GM21526 (cell line): Measurements from ENCODE around the gene RASA3.

Source experiments
- ATAC-seq: cut with Tn5 transposase; IDR thresholded peaks from one replicate; pipeline ENCODE4 v1.9.1; 2021; ENCODE audit warnings: moderate library complexity; ENCODE audit not compliant: unreplicated experiment, low FRiP score

RASA3 gene

DNA sequence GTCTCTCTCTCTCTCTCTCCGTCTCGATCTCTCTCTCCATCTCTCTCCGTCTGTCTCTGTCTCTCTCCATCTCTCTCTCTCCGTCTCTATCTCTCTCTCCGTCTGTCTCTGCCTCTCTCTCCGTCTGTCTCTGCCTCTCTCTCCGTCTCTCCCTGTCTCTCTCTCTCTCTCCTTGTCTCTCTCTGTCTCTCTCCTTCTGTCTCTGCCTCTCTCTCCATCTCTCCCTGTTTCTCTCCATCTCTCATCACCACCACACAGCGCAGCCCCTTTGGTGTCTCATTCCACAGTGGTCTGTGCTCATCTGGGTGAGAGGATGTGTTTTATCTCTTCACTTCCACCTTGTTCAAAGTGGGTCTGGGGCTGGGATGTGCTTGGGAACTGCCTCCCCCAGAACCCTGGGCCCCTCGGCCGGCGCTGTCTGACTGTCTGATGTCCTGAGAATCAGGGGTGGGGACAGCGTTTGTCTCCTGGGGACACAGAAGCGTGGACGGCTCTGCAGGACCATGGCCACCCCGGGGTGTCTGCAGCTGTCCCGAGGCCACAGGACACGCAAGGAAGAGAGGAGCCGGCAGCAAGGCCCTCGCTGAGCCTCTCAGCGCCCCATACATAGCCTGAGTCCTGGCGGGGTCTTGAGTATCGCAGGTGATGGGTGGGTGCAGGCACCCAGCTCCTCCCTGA lies 118.3 kb downstream of the RASA3 start:
- no peak for ATAC-seq

DNA sequence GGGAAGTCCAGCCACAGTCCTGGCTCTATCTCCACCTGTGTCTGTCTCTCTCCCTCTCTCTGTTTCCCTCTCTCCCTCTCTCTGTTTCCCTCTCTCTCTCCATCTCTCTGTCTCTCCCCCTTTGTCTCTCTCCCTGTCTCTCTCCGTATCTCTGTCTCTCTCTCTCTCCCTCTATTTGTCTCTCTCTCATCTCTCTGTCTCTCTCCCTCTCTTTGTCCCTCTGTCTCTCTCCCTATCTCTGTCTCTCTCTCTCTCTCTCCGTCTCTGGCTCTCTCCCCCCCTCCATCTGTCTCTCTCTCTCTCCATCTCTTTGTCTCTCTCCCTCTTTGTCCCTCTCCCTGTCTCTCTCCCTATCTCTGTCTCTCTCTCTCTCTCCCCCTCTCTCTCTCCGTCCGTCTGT lies 119.1 kb downstream of the RASA3 start:
- ATAC-seq: no peak

- ATAC-seq: no peak
These were observed 119.5 kb downstream of the RASA3 start for GRCh38 chr13:114012921-114013320.

DNA sequence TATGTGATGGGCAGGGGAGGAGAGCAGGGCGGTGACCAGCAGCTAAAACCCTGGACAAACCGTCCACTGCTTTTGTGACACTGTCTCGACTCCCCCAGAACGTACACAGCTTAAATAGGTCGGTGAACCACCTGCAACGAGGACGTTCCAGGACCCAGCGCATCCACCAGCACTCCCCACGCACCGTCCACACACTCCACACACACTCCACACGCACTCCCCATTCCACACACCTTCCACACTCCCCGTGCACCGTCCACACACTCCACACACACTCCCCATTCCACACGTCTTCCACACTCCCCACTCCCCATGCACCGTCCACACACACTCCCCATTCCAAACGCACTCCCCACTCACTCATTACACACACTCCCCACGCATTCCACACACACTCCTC lies 120.3 kb downstream of the RASA3 start:
- no peak for ATAC-seq

DNA sequence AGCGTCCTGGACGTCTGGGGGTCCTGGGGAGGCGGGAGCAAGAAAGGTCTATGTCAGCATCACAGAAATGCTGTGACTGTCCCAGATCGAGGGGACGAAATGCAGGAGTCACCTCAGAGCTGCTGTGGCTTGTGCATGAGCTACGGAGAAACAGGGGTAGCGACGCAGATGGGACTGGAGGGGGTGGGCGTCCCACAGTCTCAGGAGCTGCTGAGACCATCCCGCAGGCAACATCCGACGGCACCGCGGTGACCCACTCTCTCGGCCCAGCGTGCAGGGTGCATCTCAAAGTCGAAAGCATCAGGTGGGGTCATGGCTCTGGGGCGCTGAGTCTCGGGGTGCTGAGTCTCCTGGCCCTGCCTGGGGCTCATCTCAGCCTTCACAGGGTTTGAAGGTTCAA lies 121.2 kb downstream of the RASA3 start:
- ATAC-seq: no peak

DNA sequence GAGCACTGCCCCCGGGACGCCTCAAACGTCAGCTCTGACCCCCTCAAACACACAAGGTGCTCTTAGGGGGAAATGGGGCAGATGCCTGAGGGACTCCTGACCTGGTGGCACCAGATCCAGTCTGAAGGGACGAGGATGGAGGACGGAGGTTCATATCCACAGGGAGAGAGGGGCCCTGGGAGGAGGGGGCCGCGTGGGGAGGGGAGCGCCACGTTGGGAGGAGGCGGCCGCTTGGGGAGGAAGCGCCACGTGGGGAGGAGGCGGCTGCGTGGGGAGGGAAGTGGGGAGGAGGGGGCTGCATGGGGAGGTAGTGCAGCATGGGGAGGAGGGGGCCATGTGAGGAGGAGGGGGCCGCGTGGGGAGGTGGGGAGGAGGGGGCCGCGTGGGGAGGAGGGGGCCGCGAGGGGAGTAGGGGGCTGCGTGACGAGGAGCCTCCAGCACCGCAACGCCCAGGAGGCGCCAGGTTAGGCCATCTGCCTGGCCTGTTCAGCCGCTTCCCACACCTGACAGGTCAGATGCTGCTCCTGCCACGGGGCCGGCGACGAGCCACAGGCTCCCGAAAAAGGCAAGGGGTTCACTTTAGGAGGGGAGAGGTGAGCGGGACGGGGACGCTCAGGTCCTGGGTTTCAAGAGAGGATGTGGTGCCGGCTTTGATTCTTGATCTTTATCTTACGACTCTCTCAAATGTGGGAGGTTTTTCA lies 121.9 kb downstream of the RASA3 start:
- no peak for ATAC-seq

DNA sequence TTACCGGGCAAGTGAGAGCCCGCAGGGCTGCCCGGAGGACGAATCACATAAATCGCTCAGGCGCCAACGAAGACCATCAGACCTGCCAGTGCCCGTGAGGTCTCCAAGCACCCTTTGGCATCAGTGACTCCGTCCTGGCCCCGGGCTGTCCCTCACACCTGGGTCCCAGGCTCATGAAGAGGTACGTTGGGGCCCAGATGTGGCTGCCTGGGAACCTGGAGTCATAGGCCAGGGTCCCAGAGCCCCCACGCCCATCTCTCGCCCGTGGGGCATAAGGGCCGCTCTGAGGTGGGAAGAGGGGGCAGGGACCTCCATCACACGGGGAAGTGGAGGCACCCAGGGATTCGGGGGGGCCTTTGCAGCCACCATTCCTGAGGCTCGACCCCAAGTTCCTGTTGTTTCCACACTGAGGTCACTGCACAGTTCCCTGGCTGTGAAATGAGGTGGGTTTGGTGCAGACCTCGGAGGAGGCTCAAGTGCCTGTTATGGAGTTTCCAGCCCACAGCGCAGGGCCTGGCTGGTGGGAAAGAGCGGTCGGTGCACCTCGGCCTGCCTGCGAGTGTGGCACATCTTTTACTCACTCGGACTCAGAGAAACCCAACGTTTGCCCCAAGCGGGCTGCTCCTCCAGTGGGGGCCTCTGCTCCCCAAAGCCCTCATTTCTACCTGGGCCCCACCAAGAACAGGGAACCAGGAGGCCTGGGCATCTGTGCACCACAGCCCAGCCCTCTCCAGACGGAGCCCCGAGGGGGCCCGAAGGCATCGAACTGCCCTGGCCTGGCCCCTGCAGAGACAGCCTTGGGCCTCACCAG lies 122.6 kb downstream of the RASA3 start:
- ATAC-seq: no peak

DNA sequence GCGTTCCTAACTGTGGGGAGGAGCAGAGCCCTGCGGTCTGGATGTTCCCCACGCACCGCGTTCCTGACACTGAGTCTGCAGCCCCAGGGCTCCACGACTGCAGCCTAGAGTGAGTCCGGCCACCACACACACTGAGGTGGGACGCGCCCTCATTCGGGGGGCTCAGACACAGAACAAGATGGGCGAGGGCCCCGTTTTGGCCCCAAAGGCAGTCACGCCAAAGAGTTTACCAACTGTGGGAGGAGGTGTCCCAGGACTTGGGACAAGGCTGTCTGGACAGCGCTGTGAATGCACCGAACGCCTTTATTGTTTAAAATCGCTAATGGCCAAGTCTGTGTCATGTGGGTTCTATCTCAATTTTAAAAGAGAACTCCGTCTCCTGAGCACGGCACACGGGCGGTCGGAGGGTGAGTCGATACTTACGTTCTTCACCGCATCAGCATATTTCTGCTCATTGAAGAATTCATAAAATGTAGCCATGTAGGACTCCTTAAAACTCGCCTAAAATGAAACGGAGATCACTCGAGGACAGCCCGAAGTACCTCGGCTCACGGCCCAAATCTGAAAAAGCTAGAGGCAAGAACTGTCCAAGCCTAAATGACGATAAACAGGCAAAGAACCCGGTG lies 123.3 kb downstream of the RASA3 start:
- no peak for ATAC-seq

DNA sequence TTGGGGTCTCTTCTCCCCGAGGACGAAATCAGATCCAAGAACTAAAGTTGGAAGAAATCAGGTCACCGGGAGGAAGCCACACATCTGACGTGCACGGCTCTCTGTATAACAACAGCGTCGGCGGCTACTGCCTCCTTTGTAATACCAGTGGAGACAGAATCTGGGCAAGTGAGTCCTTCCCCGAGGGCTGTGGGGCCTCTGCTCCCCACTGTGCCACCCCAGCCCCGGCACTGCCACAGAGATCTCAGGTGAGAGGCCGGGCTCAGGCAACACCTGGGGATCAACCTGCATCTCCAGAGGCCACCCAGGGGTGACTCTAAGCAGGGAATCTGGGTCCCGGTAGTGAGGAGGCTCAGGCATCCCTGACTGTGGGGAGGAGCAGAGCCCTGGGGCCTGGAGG lies 124.9 kb downstream of the RASA3 start:
- no peak for ATAC-seq

- ATAC-seq: no peak
These were observed 127.2 kb downstream of the RASA3 start for GRCh38 chr13:114005206-114005724.

DNA sequence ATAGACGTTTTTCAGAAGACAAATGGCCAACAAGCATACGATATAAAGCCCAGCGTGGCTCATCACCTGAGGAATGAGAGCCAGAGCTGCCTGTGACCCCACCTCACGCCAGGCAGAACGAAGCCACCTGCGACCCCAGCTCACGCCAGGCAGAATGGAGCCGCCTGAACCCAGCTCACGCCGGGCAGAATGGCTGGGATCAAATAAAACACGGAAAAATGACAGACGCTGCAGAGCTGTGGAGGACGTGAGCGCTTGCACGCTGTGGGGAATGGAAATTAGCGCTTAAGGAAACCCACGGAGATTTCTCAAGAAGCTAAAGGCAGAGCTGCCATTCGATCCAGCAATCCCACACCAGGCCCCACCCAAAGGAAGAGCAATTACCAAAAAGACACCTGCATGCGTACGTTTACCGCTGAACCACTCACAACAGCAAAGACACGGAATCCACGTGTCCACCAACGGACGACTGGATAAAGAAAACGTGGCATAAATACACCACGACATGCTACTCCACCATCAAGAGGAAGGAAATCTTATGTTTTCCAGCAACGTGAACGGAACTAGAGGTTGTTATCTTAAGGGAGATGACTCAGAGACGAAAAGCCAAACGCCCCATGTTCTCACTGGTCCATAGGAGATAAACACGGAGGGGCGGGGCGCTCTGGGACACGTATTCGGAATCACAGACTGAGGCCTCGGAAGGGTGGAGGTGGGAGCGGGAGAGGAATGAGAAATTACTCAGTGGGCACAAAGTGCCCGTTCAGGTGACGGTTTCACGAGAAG lies 127.8 kb downstream of the RASA3 start:
- ATAC-seq: no peak

GRCh38 chr13:114002771-114003321 lies 129.6 kb downstream of the RASA3 start:
- no peak for ATAC-seq

DNA sequence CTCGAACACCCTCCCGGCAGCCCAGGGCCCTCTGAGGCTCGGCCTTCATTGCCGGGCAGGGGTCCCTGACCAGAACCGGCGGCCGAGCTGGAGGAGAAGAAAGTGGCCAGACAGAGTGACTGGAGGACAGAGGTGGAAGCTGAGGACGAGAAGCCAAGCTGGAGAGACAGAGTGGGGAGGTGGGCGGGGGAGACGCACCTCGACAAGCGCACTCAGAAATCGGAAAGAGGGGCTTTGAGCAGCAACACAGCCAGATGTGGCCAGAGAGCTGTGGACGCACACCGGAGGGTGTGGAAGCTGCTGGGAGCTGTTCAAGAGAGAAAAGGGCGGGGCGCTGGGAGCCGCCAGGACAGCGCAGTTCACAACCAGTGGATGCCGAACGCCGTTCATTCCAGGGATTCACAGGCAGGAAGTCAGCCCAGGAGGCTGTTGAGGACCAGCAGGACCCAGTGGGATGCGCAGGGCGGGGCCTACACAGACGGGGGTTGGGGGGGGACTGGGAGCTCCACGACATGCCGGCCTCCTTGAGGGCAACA lies 130.3 kb downstream of the RASA3 start:
- no peak for ATAC-seq

DNA sequence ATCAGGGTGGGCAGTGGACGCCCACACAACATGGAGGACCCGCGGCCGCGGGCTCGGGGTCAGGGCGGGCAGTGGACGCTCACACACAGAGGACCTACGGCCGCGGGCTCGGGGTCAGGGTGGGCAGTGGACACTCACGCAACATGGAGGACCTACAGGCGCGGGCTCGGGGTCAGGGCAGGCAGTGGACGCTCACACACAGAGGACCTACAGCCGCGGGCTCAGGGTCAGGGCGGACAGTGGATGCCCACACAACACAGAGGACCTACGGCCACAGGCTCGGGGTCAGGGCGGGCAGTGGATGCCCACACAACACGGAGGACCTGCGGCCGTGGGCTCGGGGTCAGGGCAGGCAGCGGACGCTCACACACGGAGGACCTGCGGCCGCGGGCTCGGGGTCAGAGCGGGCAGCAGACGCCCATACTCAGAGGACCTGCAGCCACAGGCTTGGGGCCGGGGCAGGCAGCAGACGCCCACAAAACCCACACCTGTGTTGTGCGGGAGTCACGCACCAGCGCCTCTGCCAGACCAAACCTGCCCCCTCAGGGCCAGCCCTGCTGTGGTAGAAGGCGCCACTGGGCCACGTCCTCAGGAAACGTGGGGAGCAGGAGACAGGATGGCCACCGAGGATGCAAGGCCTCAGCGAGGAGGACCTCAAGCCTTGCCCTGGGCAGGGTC lies 131.0 kb downstream of the RASA3 start:
- ATAC-seq: no peak

- ATAC-seq: no peak
These were observed 132.0 kb downstream of the RASA3 start for GRCh38 chr13:114000151-114001040.

GRCh38 chr13:113999618-113999910 lies 132.9 kb downstream of the RASA3 start:
- ATAC-seq: no peak

- no peak for ATAC-seq
These were observed 133.4 kb downstream of the RASA3 start for GRCh38 chr13:113998781-113999617.
